ENCODE data around the gene CELF1. TPM values are rescaled to one million over a fixed set of nuclear protein-coding genes. Genes with fewer than 3 reads are reported as not detected.

The CELF1 gene
- total and polyA plus RNA-seq, 2 donors (not counting 1 experiment from before 2014, with no cell fraction given) = 81.1 to 100 TPM

GRCh38 chr11:47587723-47588326 is 34.9 kb upstream of the CELF1 start:
- H3K4me1 ChIP-seq (ENCODE audit: control insufficient read depth, extremely low read depth, insufficient read depth, low read length) = no peaks in the 10 kb centered on the region
- no peak overlapping the region for H3K9ac ChIP-seq (ENCODE audit: insufficient read depth, low read length)
- H3K79me2 ChIP-seq (ENCODE audit: control insufficient read depth, insufficient read depth, low read length) = no peaks in the 10 kb centered on the region
- peaks cover 17% of the 10 kb centered on the region for H3K27me3 ChIP-seq (ENCODE audit: control insufficient read depth, insufficient read depth, low read length)
- no peak overlapping the region for H3K27ac ChIP-seq (ENCODE audit: insufficient read depth, low read length)
- no peak overlapping the region for H3K4me2 ChIP-seq (ENCODE audit: extremely low read depth, insufficient read depth, low read length)
- H3K36me3 ChIP-seq (ENCODE audit: control insufficient read depth, insufficient read depth, low read length) = peaks cover 9% of the 10 kb centered on the region
- H4K20me1 ChIP-seq (ENCODE audit: control insufficient read depth, extremely low read depth, insufficient read depth, low read length) = no peaks in the 10 kb centered on the region
- H3K4me3 ChIP-seq (replicated peaks in 1 of 4; ENCODE audit: control extremely low read depth in 1 of 4, insufficient read depth in 1 of 4, low read depth in 3 of 4, low read length in 4 of 4) = no peak overlapping the region
- TF ChIP-seq CTCF (conservative IDR thresholded peaks at IDR 0.05 in 1 of 2, IDR thresholded peaks at IDR 0.05 in 1 of 2; ENCODE audit: low read depth in 1 of 2, low read length in 2 of 2) (no peak), EZH2 (IDR thresholded peaks at IDR 0.05; ENCODE audit: low read length, missing control alignments) (no peak)
- no peaks in the 10 kb centered on the region for H3K9me3 ChIP-seq (ENCODE audit: control insufficient read depth, insufficient read depth, low read depth, low read length)
- H2AFZ ChIP-seq (ENCODE audit: low read length) = no peak overlapping the region
- no peak for DNase-seq (ENCODE audit: low read depth in 2 of 2)

- Histone ChIP-seq H3K4me3 (replicated peaks in 1 of 4; ENCODE audit: control extremely low read depth in 1 of 4, insufficient read depth in 1 of 4, low read depth in 3 of 4, low read length in 4 of 4) (no peak overlapping the region), H3K9ac (ENCODE audit: insufficient read depth, low read length) (no peak overlapping the region), H3K36me3 (ENCODE audit: control insufficient read depth, insufficient read depth, low read length) (peaks cover 11% of the 10 kb centered on the region), H3K27ac (ENCODE audit: insufficient read depth, low read length) (no peak overlapping the region), H3K4me1 (ENCODE audit: control insufficient read depth, extremely low read depth, insufficient read depth, low read length) (no peaks in the 10 kb centered on the region), H3K27me3 (ENCODE audit: control insufficient read depth, insufficient read depth, low read length) (peaks cover 10% of the 10 kb centered on the region), H3K9me3 (ENCODE audit: control insufficient read depth, insufficient read depth, low read depth, low read length) (no peaks in the 10 kb centered on the region), H2AFZ (ENCODE audit: low read length) (no peak overlapping the region), H3K79me2 (ENCODE audit: control insufficient read depth, insufficient read depth, low read length) (no peaks in the 10 kb centered on the region), H3K4me2 (ENCODE audit: extremely low read depth, insufficient read depth, low read length) (no peak overlapping the region), H4K20me1 (ENCODE audit: control insufficient read depth, extremely low read depth, insufficient read depth, low read length) (no peaks in the 10 kb centered on the region)
- no peak for DNase-seq (ENCODE audit: low read depth in 2 of 2)
- no peak for TF ChIP-seq EZH2 (IDR thresholded peaks at IDR 0.05; ENCODE audit: low read length, missing control alignments)
- no peak for TF ChIP-seq CTCF (conservative IDR thresholded peaks at IDR 0.05 in 1 of 2, IDR thresholded peaks at IDR 0.05 in 1 of 2; ENCODE audit: low read depth in 1 of 2, low read length in 2 of 2)
Measured at GRCh38 chr11:47587039-47587716, 34.2 kb upstream of the CELF1 start.

GRCh38 chr11:47586098-47586855 is 33.3 kb upstream of the CELF1 start, which contains the start of gene FAM180B:
FAM180B (plus strand) TSS chr11:47586678; CDS start chr11:47586769, 91 bp downstream.
- no peak for DNase-seq (ENCODE audit: low read depth in 2 of 2)
- H3K27me3 ChIP-seq (ENCODE audit: control insufficient read depth, insufficient read depth, low read length) = peaks cover 6% of the 10 kb centered on the region
- no peaks in the 10 kb centered on the region for H3K9me3 ChIP-seq (ENCODE audit: control insufficient read depth, insufficient read depth, low read depth, low read length)
- H3K27ac ChIP-seq (ENCODE audit: insufficient read depth, low read length) = no peak within 1 kb of the TSS
- no peak within 1 kb of the TSS for H3K4me3 ChIP-seq (replicated peaks in 1 of 4; ENCODE audit: control extremely low read depth in 1 of 4, insufficient read depth in 1 of 4, low read depth in 3 of 4, low read length in 4 of 4)
- H3K79me2 ChIP-seq (ENCODE audit: control insufficient read depth, insufficient read depth, low read length) = no peaks in the 10 kb centered on the region
- H3K36me3 ChIP-seq (ENCODE audit: control insufficient read depth, insufficient read depth, low read length) = peaks cover 16% of the 10 kb centered on the region
- no peaks in the 10 kb centered on the region for H3K4me1 ChIP-seq (ENCODE audit: control insufficient read depth, extremely low read depth, insufficient read depth, low read length)
- TF ChIP-seq CTCF (conservative IDR thresholded peaks at IDR 0.05 in 1 of 2, IDR thresholded peaks at IDR 0.05 in 1 of 2; ENCODE audit: low read depth in 1 of 2, low read length in 2 of 2) = no peak
- TF ChIP-seq EZH2 (IDR thresholded peaks at IDR 0.05; ENCODE audit: low read length, missing control alignments) = no peak
- no peak within 1 kb of the TSS for H3K9ac ChIP-seq (ENCODE audit: insufficient read depth, low read length)
- no peak within 1 kb of the TSS for H3K4me2 ChIP-seq (ENCODE audit: extremely low read depth, insufficient read depth, low read length)
- H2AFZ ChIP-seq (ENCODE audit: low read length) = no peak within 1 kb of the TSS
- no peaks in the 10 kb centered on the region for H4K20me1 ChIP-seq (ENCODE audit: control insufficient read depth, extremely low read depth, insufficient read depth, low read length)

Measured in fibroblast of lung (primary cell).